Stimulated activated CD8-positive, alpha-beta memory T cell treated with anti-CD3 and anti-CD28 coated beads, Interleukin-15, amount 100 ng/mL, for 1 hour (primary cell): Measurements from ENCODE around the gene PTPN3.

ENCODE experiments used
- DNase-seq: peaks from one replicate; pipeline ENCODE4 v3.0.0-alpha.2; 2020; ENCODE audit warnings: low read depth

PTPN3 gene

GRCh38 chr9:109500421-109500974 lies 2.4 kb upstream of the PTPN3 start:
- no peak for DNase-seq

GRCh38 chr9:109499631-109500410 lies 1.7 kb upstream of the PTPN3 start:
- no peak for DNase-seq

GRCh38 chr9:109499093-109499630 lies 1.1 kb upstream of the PTPN3 start:
- DNase-seq: no peak

- no peak for DNase-seq
Observed at GRCh38 chr9:109497226-109498153, 617 bp downstream of the PTPN3 start.

- no peak for DNase-seq
Observed at GRCh38 chr9:109496841-109497225, 1.3 kb downstream of the PTPN3 start.

GRCh38 chr9:109496218-109496617 lies 1.9 kb downstream of the PTPN3 start:
- no peak for DNase-seq

GRCh38 chr9:109493648-109494047 lies 4.5 kb downstream of the PTPN3 start:
- no peak for DNase-seq

- no peak for DNase-seq
Observed at GRCh38 chr9:109491590-109491989, 6.5 kb downstream of the PTPN3 start.

GRCh38 chr9:109488791-109489492 lies 9.2 kb downstream of the PTPN3 start:
- no peak for DNase-seq

- no peak for DNase-seq
Observed at GRCh38 chr9:109488351-109488750, 9.8 kb downstream of the PTPN3 start.

GRCh38 chr9:109487247-109487646 lies 10.9 kb downstream of the PTPN3 start:
- no peak for DNase-seq

GRCh38 chr9:109483744-109484429 lies 14.2 kb downstream of the PTPN3 start:
- no peak for DNase-seq

GRCh38 chr9:109482391-109482916 lies 15.7 kb downstream of the PTPN3 start:
- DNase-seq: no peak

- DNase-seq: no peak
Observed at GRCh38 chr9:109481856-109482255, 16.3 kb downstream of the PTPN3 start.

GRCh38 chr9:109479822-109480221 lies 18.3 kb downstream of the PTPN3 start:
- DNase-seq: no peak

GRCh38 chr9:109478665-109479380 lies 19.3 kb downstream of the PTPN3 start:
- DNase-seq: no peak

- DNase-seq: no peak
Observed at GRCh38 chr9:109478051-109478563, 20.0 kb downstream of the PTPN3 start.

GRCh38 chr9:109477258-109478050 lies 20.7 kb downstream of the PTPN3 start:
- no peak for DNase-seq

GRCh38 chr9:109476642-109477257 lies 21.4 kb downstream of the PTPN3 start:
- no peak for DNase-seq
